Activated CD4-positive, alpha-beta T cell treated with anti-CD3 and anti-CD28 coated beads for 48 hours (primary cell): ENCODE results near the gene YEATS4.

Source experiments
- DNase-seq: peaks from one replicate; pipeline ENCODE4 v3.0.0-alpha.2; 2020

The YEATS4 gene

DNA sequence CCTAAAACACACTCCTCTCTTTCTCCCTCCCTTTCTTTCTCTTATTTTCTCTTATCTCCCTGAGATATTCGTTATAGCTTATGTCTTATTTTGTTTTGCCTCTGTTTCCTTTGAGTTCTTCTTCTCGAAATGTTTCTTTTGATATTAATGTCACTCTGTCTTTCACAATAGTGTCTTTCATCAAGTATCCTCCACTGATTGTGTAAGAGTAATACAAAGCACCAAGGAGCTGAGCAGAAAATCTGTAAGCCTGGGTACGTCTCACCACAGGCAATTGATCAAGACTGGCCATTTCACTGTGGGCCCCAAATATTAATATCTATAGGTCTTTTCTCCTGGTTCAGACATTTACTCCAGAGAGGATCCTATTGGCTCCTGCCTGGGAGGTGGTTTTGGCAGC is 16.2 kb upstream of the YEATS4 start:
- no peak for DNase-seq

DNA sequence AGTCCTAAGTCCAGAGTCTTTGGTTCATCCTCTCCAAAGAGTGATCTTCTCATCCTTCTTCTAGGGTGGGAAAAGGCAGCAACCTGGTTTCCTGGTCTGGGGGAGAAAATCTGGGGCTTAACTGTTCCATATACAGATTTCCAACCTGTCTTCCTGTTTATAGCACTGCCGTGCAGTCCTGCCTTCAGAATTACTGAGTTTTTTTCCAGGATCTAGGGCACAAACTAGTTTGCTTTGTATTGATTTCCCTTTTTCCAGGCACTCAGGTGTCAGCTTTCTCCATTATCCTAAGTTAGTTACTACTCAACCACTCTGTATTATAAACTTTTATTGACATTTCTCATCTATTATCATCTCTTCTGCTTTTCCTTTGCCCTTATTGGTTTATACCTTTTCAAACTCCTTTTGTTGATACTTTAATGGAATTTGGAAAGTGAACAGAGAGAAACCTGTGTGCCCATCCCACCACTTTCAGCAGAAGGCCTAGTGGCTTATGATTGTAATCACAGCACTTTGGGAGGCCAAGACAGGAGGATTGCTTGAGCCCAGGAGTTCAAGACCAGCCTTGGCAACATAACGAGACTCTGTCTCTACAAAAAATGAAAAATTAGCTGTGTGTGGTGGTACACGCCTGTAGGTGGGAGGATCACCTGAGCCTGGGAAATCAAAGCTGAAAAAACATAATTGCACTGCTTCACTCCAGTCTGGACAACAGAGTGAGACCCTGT is 15.5 kb upstream of the YEATS4 start:
- no peak for DNase-seq

DNA sequence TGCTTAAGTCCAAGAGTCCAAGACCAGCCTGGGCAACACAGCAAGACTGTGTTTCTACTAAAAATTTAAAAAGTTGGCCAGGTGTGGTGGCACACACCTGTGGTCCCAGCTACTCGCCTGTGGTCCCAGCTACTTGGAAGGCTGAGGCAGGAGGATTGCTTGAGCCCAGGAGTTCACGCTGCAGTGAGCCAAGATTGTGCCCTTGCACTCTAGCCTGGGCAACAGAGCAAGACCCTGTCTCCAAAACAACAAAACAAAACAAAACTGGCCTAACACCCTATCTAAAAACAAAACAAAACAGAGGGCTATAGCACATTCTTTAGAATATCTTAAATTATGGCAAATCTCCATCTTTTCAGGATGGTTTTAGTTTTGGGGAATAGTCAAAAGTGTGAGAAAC is 14.5 kb upstream of the YEATS4 start:
- DNase-seq, result no peak

DNA sequence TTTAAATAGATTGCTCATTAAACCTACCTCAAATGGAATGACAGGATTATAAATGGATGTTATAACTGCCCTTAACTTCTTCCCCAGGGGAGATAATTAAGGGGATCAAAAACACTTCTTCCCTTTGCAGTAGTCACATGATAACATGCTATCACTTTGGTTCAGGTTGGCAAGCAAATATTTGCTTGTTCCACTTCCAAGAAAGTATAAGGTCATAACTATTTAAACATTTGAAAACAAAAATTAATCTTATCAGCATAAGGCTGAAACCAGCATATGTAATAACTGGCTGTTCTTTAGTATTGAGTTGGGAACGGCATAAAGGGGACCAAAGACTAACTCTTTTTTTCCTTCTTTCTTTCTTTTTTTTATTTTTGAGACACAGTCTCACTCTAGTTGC is 13.8 kb upstream of the YEATS4 start:
- DNase-seq, result no peak

DNA sequence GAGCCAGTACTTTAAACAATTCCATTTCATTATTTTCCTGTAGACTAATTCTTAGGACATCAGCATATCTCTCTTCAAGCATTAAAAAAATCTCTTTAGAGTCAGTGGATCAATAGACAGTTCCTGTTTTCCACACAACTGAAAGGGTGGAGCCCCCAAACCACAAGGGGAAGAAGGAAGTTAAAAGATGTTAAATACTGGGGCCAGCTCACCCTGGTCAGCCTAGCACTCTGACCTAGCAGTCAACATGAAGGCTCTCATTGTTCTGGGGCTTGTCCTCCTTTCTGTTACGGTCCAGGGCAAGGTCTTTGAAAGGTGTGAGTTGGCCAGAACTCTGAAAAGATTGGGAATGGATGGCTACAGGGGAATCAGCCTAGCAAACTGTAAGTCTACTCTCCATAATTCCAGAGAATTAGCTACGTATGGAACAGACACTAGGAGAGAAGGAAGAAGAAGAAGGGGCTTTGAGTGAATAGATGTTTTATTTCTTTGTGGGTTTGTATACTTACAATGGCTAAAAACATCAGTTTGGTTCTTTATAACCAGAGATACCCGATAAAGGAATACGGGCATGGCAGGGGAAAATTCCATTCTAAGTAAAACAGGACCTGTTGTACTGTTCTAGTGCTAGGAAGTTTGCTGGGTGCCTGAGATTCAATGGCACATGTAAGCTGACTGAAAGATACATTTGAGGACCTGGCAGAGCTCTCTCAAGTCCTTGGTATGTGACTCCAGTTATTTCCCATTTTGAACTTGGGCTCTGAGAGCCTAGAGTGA is 11.2 kb upstream of the YEATS4 start, which contains the start of gene LYZ:
Gene LYZ (plus strand): TSS at position 220 of the 777 bp plus-strand sequence. CDS start 28 bp downstream, at position 248.
- DNase-seq, result no peak

DNA sequence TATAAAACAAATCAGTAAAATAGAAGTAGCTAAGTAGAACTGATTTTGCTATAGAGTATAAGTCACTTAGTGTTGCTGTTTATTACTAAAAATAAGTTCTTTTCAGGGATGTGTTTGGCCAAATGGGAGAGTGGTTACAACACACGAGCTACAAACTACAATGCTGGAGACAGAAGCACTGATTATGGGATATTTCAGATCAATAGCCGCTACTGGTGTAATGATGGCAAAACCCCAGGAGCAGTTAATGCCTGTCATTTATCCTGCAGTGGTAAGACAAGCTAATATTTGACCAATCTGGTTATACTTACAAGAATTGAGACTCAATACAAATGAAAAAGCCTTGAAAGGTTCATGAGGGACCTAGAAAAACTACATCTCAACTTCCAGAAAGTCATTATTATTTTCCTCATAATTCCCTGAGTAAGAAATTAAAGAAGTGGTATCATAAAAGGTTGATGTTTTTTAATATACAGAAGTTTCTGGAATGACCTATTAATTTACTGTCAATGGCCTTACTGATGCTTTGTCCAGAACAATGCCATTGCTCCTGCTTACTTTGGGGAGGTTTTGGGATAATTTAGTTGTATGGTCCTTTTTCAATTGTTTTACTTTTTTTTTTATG is 9.4 kb upstream of the YEATS4 start:
- DNase-seq, result no peak

DNA sequence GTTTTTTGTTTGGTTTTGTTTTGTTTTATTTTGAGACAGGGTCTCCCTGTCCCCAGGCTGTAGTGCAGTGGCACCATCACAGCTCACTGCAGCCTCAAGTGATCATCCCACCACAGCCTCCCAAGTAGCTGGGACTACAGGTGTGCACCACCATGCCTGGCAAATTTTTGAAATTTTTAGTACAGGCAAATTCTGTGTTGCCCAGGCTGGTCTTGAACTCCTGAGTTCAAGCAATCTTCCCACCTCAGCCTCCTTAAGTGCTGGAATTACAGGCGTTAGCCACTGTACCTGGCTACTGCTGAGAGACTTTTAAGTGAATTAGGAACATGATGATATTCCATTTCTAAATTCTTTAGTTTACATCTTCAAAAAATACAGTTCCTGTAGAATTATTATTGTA is 8.8 kb upstream of the YEATS4 start:
- no peak for DNase-seq

DNA sequence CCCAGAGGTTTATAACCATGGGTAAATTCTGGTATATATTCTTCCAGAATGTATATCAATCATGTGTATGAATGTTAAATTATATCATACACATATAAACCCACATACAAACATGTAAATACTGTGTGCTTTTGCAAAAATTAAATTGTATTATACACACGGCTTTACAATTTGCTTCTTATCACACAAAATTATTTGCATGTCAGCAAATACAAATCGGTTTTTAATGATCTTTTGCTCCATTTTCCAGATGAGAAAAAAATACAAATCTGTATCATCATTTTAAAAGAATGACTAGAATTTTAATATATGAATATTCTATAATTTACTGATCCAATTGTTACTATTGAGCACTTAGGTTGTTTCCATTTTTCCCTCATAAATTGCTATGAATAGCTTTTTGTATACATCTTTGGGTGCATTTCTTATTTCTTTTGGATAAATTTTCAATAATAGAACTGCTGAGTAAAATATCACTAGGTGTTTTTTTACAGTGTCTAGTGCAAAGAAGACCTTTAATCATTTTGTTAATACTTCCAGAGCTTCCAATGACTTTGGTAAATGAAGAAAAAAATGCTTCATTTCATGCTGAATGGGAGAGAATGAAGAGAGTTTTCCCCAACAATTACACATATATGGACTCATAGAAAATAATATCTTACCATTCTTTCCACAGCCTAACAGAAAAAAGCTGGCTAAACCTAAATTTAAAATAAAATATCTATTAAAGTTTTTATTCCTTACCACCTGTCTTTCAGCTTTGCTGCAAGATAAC is 7.9 kb upstream of the YEATS4 start:
- DNase-seq, result no peak

DNA sequence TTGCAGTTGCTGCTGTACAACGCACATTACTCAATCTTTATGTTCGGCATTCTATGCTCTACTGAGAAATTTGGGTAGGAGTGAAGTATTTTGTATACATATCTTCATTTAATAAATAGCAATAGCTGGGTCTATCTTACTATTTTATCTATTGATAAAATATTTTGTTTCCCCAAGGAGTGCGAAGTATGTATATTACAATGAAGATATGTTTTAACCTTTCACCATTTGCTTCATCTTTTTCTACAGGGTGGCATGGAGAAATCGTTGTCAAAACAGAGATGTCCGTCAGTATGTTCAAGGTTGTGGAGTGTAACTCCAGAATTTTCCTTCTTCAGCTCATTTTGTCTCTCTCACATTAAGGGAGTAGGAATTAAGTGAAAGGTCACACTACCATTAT is 6.6 kb upstream of the YEATS4 start:
- DNase-seq, result no peak

DNA sequence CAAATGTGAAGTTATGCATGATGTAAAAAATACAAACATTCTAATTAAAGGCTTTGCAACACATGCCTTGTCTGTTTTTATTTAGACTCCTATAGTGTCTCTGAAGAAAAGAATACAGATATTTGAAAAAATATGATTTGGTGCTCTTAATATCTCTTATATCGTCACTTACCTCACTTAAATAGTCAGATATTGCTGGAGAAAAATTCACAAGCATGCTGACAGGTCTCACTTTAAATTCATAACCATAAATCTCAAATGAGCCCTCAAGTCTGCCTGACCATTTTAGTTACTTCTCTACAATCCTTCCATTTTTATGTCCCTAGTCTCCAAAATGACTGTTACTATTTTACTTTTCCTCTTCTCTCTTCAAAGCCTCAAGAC is 5.4 kb upstream of the YEATS4 start:
- DNase-seq, result no peak

DNA sequence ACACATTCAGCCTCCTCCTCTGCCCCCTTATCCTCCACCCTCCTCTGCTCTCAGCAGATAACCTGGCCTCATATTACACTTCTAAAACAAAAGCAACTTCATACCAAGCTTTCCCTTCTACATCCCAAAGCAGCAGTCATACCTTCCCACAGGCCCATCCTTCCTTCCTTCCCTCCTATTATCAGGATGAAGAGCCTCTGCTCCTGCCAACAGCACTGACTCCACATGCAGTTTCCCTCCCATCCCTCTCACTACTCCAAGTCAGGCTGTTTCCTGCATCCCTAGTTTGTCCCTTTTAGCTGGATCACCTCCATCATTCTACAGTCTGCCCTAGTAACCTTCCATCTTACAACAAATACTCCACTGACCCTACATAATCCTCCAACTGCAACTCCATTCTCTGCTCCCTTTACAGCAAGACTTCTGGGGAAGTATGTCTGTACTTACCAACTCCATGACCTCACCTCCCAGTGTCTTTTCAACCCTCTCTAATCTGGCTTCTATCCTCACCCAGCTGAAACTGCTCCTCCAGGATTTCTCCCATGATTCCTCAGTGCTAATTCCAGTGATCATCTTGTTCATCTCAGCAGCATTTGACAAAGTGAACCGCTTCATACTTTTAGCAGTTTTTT is 4.9 kb upstream of the YEATS4 start:
- no peak for DNase-seq

DNA sequence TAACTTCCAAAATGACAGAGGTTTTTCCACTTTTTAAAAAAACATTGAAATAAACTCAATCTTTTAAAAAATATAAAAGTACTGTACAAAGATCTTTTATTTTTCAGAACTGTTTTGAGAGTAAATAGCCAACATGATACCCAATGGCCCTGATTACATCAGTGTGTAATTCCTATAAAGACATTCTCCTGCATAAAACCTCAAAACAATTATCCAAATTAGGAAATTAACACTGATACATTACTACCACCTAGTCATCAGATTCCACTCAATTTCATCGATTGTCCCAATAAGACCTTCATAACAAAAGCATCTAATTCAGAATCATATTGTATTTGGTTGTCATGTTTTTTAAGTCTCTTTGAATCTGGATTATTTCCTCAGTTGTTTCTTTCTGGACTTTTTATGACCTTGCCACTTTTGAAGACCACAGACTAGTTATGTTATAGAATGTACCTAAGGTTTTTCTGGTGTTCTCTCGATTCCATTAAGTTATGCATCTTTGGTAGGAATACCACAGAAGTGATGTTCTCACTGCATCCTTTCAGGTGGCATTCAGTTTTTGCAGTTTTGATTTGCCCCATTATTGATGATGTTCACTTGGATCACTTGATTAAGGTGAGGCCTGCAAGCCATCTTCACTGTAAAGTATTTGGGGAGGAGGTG is 4.0 kb upstream of the YEATS4 start:
- no peak for DNase-seq

DNA sequence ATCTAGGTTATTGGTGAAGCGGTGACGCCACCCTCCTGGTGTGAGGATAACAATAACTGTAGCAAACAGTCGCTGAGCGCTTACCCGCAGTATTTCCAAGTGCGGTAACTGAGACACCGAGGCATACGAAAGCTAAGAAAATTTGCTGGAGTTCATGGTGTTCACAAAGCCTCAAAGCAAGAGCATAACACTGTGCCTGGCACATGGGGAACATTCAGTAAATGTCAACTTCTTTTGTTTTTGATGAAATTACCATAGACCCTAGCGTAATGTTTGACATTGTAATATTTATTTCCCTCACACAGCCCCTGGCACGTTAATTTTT is 767 bp downstream of the YEATS4 start:
- no peak for DNase-seq

DNA sequence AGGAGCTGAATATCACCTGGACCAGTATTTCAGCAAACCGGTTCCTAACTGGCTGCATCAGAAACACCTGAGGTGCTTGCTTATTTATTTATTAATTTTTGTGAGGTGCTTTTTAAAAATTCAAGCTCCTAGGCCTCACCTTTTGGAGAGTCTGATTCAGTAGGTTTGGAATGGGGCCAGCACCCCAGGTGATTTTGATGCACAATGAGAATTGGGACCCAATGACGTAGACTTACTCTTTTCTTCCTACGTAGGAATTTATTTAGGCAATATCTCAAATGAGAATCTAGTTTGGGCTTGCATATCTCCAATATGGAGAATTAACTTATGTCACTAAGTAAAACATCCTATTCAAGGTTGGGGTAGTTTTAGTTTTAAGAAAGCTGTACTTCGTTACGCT is 7.3 kb downstream of the YEATS4 start:
- no peak for DNase-seq

DNA sequence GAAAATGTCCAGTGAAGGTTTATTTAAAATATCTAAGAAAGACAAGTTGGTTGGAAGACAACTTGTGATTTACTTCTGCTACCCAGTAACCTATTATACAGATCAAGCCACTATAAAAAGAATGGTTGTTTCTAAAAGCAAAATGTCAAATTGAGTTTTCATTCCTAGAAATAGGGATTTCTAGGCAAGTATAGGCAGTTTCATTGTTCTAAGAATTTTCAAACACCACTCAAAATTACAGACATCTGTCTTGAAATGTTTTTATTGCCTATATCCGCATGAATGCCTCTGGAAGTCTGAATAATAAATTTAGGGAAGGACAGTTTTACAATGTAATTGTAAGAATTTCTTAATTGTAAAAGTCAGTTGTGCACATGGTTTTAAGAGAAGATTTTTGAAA is 8.6 kb downstream of the YEATS4 start:
- DNase-seq, result no peak

DNA sequence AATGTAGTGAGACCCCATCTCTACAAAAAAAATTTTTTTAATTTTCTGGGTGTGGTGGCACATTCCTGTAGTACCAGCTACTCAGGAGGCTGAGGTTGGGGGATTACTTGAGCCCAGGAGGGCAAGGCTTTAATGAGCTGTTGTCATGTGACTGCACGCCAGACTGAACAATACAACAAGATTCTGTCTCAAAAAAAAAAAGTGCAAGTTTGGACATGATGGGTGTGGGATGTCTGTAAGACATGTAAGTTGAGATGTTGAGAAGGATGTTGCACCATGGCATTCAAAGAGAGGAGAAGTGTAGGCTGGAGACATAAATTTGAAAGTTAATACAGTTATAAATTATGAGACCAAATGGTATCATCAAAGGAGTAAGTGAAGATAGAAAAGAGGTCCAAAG is 23.5 kb downstream of the YEATS4 start:
- no peak for DNase-seq

DNA sequence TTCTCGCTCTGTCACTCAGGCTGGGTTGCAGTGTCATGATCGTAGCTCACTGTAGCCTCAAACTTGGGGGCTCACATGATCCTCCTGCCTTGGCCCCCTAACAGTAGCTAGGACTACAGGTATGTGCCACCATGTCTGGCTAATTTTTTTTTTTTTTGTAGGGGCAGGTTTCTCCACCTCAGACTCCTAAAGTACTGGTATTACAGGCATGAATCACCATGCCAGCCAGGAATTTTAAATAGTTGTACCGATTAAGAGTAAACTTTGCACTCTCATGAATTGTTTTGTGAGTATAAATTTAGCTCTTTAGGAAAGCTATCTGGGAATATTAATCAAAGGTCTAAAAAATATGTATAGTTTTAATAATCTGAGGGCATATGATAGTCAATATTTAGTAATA is 25.5 kb downstream of the YEATS4 start:
- DNase-seq, result no peak

DNA sequence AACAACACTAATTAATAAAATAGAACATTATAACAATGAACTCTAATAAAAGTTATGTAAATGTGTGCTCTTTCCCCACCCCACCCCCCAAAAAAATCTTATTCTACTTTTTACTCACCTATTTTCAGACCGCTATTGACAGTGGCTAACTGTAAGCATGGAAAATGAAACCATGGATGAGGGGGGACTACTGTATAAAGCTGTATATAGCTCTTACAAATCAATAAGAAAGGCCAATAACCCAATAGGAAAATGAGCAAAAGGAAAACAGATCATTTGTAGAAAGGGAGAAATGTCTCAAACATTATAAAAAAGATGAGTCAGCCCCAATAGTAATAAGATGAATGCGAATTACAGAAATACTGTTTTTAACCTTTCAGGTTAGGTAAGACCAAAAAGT is 27.4 kb downstream of the YEATS4 start:
- no peak for DNase-seq

DNA sequence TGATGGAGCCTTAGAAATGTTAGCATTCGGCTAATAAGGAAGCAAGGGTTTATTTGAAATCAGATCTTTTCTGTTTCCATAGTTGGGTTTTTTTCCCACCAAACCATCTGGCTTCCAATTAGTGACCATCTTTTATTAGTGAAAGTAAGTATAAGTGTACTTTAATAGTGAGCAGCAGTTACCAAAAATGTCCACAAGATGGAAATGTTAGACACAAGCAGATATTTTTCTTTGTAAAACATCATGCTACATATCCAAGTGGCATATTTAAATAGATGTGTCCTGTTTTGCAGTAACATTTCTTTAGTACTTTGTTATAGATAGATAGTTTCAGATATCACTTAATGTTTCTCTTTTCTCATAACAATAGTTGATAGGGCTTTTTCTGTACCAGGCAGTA is 28.8 kb downstream of the YEATS4 start:
- DNase-seq, result no peak

DNA sequence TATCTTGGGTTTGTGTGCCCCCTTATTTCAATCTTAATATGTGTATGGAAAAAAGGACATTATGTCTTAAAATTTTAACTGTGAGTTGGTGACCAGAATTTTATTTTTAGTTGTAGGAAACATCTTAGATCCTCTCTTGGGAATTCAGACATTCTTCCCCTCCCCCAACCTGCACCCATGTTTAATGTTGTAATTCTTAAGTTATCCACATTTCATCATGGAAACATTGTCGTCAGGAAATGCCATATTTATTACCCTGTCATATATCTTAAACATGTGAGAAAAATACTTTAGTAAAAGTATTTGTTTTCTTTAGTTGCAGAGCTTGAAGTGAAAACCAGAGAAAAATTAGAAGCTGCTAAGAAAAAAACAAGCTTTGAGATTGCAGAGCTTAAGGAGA is 30.3 kb downstream of the YEATS4 start:
- no peak for DNase-seq

DNA sequence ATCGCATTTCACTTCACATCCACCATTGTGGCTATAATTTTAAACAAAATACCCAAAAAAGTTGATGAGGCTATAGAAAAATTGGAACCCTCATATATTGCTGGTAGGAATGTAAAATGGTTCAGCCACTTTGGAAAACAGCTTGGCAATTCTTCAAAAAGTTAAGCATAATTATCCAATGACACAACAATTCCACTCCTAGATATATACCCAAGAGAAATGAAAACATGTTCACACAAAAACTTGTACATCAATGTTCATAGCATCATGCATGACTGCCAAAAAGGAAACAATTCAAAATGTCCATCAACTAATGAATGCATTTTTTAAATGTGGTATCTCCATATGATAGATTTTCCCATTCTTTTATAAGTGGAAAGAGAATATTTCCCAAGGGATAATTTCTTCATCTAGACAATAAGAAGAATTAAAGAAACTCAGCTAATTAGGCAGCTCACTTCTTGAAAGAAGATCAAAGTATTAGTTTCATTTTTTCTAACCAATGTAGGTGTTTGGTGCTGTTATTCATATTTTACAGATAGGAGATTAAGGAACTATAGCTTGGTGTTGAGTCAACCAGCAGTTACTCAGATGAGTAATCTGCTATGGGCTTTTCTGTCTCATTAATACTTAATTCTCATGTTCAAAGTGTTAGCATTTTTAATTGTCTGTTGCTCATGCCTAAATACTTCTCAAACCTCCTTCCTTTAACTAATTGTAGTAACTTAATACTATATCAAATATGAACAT is 32.8 kb downstream of the YEATS4 start:
- DNase-seq, result no peak

DNA sequence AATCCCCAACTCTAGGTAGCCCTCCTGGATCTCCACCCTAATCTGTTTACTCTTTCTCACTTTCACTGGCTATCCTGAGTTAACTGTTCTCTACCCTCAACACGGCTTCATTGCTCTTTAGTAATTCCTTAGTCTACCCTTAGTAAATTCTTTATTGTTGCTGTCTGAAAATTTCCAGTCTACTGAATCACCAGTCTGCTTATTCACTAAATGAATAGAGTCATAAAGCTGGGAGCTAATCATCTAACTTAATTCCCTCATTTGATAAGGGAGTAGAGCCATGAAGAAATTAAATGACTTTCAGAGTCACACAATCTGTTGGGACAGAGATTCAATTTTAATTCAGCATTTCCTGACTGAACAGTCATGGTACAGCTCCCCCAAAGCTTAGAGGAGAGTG is 36.5 kb downstream of the YEATS4 start:
- no peak for DNase-seq
